GM21576 (cell line): ENCODE data around the gene ZBTB46.
"Not testable (repeated sequence)": the region's sequence is repeated elsewhere in the genome, so short reads cannot be mapped to it uniquely, and the experiment has no call there.

Source experiments
- ATAC-seq: cut with Tn5 transposase; IDR thresholded peaks from one replicate; pipeline ENCODE4 v1.9.1; 2021; ENCODE audit warnings: mild to moderate bottlenecking, moderate library complexity; ENCODE audit not compliant: unreplicated experiment

ZBTB46 gene

GRCh38 chr20:63737695-63737944 is 93.4 kb downstream of the ZBTB46 start:
- ATAC-seq = no peak

GRCh38 chr20:63736893-63737694 is 94.0 kb downstream of the ZBTB46 start:
- no peak for ATAC-seq

- no peak for ATAC-seq
These were observed 95.0 kb downstream of the ZBTB46 start, which contains the start of gene LIME1 for GRCh38 chr20:63735859-63736718. Gene LIME1 (plus strand): TSS chr20:63736664. CDS start chr20:63737550, 886 bp downstream.

GRCh38 chr20:63734946-63735858 is 95.9 kb downstream of the ZBTB46 start:
- ATAC-seq = no peak

GRCh38 chr20:63734111-63734945 is 96.7 kb downstream of the ZBTB46 start:
- no peak for ATAC-seq

GRCh38 chr20:63733579-63734081 is 97.4 kb downstream of the ZBTB46 start:
- ATAC-seq = no peak

- no peak for ATAC-seq
These were observed 97.9 kb downstream of the ZBTB46 start for GRCh38 chr20:63733117-63733516.

- ATAC-seq = no peak
These were observed 98.7 kb downstream of the ZBTB46 start for GRCh38 chr20:63732118-63733095.

GRCh38 chr20:63731410-63731809 is 99.7 kb downstream of the ZBTB46 start:
- no peak for ATAC-seq

- not testable (repeated sequence) for ATAC-seq
These were observed 100.8 kb downstream of the ZBTB46 start for GRCh38 chr20:63730189-63730733.

GRCh38 chr20:63722967-63723622 is 108.0 kb downstream of the ZBTB46 start:
- not testable (repeated sequence) for ATAC-seq

GRCh38 chr20:63718996-63719395 is 112.1 kb downstream of the ZBTB46 start:
- ATAC-seq = no peak

GRCh38 chr20:63714858-63715257 is 116.2 kb downstream of the ZBTB46 start:
- ATAC-seq = no peak

GRCh38 chr20:63712191-63712590 is 118.9 kb downstream of the ZBTB46 start:
- no peak for ATAC-seq

- ATAC-seq = no peak
These were observed 119.9 kb downstream of the ZBTB46 start for GRCh38 chr20:63711085-63711645.

- ATAC-seq = no peak
These were observed 121.9 kb downstream of the ZBTB46 start for GRCh38 chr20:63709149-63709527.

GRCh38 chr20:63708301-63709148 is 122.5 kb downstream of the ZBTB46 start:
- ATAC-seq = no peak
